GM04504 (cell line): ENCODE data around the gene DGCR6L.
"Not testable (repeated sequence)": the region's sequence is repeated elsewhere in the genome, so short reads cannot be mapped to it uniquely, and the experiment has no call there.

Experiments used
- DNase-seq: peaks from one replicate; pipeline ENCODE4 v3.0.0-alpha.2; 2012; ENCODE audit warnings: low read depth

The DGCR6L gene

GRCh38 chr22:20325996-20326395 is 6.1 kb upstream of the DGCR6L start:
- not testable (repeated sequence) for DNase-seq

DNA sequence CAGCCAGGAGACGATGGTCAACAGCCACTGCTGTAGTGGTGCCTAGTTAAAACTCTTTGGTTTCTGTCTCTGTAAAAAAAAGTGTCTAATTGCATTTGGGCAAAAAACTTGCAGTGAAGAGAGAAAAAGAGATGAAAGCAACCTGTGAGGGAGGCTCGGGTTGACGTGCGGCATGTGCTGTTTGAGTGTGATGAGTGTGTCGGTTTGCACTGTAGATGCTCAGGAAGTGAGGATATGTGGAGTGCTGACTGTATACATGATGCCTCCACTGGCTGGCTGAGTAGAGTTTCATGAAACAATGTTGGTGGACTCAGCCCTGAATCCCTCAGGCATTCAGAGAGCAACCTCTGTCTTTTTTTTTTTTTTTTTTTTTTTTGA is 4.3 kb upstream of the DGCR6L start:
- DNase-seq: no peak

DNA sequence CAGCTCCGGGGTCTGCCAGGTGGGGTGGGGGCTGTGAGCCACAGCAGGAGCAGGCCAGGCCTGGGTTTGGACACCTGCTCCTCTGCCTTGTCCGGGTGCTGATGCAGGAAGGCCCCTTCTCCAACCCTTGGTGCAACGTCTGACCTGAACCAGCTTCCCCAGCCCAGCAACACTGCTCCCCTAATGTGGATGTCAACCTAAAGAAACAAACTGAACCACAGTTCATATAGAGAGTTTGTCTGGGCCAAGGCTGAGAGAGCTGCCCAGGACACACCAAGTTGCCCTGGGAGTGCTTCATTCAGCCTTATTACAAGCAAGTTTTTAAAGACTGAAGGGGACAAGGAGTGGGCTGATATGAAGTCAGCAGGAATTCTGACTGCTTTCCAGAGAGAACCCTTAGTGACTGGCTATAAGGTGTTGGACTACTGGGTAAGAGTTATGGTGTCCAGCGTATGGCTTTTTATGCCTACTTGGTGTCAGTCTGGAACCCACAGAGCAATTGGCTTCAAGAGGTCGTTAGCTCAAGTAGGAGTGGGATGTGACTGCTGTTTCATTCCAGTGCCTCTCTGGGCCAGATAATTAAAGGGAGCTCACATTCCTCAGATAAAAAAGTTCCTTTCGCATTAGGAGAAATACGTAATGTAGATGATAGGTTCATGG is 1.8 kb upstream of the DGCR6L start:
- not testable (repeated sequence) for DNase-seq

DNA sequence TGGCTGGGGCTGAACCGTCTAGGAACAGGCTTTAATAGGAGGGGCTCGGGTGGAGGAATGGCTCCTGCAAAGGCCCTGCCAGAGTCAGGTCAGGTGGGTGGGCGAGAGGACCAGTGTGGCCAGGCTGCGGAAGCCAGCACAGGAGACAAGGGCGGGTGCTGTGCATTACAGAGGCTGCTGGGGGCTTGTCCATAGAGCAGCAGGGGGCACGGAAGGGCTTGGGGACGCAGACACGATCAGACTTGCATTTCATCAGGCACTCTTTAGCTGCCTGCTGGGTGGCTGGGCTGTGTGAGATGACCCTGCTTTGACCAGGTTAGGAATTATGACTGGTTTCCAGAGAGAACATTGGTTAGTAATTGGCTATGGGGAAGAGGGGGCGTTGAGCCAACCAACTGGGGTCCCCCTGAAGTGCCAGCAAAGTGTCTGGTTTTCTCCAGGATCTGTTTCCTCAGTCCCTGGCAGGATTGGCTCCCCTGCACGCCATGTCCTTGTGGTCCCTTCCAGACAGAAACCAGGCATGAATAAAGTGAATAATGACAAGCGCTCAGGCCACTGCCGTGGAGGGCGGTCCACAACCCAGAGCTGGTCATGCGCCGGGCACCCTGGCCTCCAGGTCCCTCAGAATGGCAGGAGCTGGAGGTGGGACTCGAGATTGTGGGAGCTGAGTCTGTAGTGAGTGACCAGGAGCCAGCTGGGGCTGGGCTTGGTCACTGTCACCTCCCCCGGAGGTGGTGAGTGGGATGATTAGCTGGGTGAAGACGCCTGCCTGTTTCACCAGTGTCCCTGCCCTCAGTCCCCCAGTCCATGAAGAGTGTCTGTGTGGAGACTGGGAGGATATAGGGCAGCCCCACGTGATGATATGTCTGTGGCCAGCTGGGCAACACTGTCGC is 1.0 kb upstream of the DGCR6L start:
- DNase-seq: not testable (repeated sequence)

DNA sequence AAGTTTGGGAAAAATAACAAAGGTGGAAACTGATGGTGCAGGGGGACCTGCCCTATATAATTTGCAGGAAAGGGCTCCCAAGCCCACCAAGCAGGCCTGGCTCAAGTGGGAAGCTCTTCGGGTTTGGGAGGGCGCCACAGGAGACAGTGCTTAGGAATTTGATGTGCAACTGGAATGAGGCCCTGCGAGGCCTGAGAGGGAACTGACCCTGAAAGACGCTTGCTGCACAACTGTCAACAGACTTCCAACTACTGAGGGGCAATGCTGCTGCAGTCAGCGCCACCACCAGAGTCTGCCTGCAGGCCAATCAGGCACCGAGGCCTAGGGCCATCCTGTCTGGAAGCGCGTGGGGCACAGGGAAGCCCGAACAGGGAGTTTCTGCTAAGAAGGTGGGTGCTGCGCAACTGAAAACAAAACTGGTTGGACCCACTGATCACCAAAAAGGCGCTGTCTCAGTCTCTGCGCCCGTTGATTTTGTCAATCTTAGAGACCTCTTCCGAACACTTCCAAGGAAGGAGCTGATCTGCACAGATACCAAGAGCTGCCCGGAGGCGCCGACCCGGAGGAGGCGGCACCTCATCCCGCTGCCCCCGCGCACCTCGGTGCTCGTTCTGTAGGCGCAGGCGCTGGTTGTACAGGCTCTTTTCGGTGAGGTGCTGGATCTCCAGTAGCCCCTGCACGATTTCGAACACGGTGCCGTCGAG is 667 bp downstream of the DGCR6L start:
- DNase-seq: no peak

DNA sequence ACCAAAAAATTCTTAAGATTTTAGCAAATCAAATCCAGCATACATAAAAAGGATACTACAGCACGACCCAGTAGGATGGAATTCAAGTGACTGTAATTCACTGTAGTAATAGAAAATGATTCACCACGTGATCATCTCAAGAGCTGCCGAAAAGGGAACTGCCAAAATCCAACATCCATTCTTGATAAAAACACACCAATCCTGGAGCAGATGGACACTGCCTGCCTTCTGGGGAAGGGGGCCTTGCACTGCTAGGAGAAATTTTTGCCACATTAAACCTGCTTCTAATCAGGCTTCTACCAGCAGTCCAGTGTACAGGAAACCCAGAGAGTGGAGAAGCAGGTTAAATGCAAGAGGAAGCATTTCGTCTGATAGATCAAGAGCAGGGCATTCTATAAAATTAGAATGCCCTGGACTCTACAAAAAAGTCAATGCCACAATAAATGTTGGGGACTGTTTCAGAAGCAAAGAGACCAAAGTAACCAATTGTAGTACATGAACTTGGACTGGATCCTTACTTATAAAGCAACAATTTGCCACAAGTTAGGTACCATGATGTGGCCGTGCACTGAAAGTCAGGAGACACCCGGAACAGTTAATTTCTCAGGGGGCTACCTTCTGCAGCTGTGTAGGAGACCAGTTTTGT is 1.7 kb downstream of the DGCR6L start:
- DNase-seq: not testable (repeated sequence)

DNA sequence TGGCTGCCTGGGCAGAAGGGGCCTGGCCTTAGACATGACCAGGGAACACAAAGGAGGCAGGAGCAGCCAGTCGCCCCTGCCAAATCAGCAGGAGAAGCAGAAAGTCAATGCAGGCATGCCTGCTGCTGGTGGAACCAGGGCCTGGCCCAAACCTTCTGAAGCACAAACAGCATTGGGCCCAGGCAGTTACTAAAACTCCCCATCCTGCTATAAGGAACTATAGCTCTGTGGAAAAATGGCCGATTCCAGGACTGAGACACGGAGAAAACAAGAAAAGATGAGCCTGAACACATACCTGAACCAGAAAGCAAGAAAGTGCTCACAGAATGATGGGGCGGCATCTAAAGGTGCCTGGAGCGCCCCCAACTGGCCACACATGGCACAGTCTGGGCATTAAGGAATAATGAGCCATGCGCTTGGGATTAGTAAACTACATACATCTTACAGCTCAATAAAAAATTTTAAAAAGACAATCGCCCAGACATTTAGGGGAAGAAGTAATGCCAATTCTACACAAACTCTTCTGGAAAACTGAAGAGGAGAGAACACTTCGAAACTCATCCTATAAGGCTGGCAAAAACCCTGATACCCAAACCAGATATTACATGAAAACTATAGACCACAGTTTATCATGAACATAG is 2.3 kb downstream of the DGCR6L start:
- not testable (repeated sequence) for DNase-seq

DNA sequence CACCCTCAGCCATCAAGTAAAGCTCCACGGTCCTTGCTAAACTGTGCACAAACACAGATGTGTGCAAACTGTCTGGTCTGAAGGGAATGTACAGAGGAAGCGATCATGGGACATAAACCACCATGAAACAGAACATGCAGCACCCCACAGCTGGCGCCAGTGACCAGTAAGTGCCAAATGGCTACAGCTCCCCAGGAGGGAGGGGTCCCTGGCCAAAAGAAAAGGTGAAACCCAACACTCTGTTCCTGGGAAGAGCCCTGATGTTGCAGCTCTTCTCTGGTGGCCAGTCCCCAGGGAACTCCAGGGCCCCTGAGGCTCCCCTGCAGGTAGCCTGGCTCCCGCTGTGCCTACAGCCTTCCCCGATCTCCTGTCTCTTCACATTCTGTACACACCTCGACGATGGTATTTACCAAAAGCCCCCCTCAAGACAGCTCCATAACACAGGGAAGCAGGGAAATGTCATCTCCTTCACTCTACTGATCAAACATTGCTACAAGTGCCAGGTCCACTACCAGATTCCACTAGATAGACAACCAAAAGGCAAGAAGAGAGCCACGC is 2.9 kb downstream of the DGCR6L start:
- no peak for DNase-seq

- DNase-seq: no peak
Observed at GRCh38 chr22:20316217-20316843, 3.5 kb downstream of the DGCR6L start.

DNA sequence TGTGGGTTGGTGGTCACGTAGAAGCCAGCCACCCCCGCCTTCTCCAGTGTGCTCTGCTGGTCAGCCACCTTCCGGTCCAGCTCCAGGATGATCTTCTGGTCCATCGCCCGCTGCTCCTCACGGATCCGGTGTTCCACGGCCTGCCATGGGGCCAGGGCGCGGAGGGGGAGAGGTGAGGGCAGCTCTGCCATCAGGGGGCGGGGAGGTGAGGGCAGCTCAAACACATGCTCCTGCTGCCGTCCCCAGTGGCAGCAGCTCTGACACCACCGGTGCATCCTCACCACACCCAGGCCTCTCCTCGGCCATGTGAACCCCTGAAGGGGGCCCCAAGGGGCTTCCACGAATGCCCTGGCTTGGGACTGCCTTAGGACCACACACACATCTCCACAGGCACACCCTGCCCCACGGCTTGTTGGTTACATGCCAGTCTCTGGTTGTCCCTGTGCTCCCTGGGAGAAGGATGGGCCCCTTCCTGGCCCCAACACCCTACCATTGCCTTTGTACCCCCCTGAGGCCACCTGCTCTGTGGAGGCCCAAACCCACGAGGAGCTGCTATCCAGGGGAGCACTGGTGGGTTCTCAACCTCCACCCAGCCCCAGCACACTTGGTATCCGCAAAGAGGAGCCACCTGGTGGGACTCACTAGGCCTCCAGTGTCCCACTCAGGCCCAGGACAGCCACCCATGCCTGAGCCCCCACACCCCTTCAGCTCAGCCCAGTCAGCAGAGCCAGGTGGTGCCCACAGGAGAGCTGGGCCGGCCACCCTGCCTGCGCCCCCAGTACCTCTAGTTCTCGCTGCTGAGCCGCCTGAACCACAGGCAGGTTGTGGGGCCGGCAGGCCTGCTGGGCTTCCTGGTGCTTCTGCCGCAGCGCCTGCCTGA is 4.3 kb downstream of the DGCR6L start:
- DNase-seq: no peak

GRCh38 chr22:20314741-20315336 is 5.0 kb downstream of the DGCR6L start:
- not testable (repeated sequence) for DNase-seq

GRCh38 chr22:20314206-20314605 is 5.7 kb downstream of the DGCR6L start:
- not testable (repeated sequence) for DNase-seq

DNA sequence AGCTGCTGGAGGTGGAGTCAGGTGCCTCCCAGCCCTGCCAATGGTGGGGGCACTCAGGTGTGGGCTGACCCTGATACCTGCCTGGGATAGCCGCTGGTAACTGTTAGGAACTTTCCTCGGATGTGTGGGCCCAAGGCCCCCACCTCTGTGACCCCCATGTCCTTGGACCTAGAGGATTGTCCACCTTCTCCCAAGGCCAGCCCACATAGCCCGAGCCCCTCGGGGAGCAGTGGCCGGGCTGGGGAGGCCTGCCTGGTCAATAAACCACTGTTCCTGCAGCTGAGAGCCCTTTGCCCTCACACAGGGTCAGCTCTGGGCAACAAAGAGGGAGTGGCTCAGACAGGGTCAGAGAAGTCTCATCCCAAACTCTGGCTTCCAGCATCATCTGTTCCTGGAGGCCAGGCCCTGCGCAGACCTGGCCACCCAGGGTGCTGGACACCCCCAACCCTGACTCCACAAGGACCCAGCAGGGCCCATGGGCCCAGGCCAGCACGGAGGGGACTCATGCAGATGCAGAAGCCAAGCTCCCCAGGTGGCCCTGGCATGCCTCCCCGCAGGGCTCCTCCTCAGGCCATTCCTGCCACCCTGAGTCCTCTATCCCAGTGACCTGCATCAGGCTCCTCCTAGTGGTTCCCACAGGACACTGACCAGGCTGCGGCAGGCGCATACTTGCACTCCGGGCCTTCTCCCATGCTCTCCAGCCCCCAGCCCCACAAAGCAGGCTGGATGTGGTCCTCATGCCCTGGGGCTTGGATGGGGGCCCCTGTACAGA is 6.4 kb downstream of the DGCR6L start:
- DNase-seq: not testable (repeated sequence)

- no peak for DNase-seq
Observed at GRCh38 chr22:20312396-20313191, 7.3 kb downstream of the DGCR6L start.

GRCh38 chr22:20311249-20312062 is 8.4 kb downstream of the DGCR6L start:
- not testable (repeated sequence) for DNase-seq

GRCh38 chr22:20310773-20311172 is 9.1 kb downstream of the DGCR6L start:
- not testable (repeated sequence) for DNase-seq

DNA sequence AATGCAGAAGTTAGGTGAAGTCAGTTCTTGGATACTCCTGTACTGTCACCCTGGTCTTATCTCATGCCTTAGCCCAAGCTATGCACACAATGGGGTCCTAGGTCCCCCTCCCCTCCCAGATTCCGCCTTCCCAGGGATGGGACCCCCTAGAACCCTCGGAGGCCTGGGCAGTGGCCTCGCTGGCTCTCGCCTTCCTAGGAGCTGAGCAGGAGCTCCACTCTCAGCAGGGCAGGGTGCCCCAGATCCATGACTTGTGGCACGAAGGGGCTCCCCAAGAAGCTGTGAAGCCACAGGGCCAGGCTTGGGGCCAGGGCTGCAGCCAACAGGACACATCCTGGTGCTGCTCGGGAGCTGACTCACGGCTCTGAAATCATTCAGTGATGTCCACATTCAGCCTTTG is 9.7 kb downstream of the DGCR6L start:
- not testable (repeated sequence) for DNase-seq
